Sigmoid colon (tissue), 7 donors: ENCODE measurements around the gene ACTR6. TPM values are rescaled to one million over a fixed set of nuclear protein-coding genes. Genes with fewer than 3 reads are reported as not detected.
A peak's percentile ranks its signal among the peaks of the same experiment; 100 is the strongest.
"Not testable (repeated sequence)": the region's sequence is repeated elsewhere in the genome, so short reads cannot be mapped to it uniquely, and the experiment has no call there.

Experiments used
- DNase-seq: peaks from one replicate; pipeline ENCODE4 v3.0.0-alpha.2; 2019
- H3K27ac ChIP-seq, 4 donors: fragments of 200-600 bp; sonication (generic); one replicate each; pipeline ENCODE4 v1.5.1; 2016 to 2019; ENCODE audit warnings: mild to moderate bottlenecking in 1 of 4
- H3K27me3 ChIP-seq, 3 donors: fragments of 200-600 bp; sonication (generic); one replicate each; pipeline ENCODE4 v1.5.1; 2019; ENCODE audit warnings: mild to moderate bottlenecking in 1 of 3
- H3K36me3 ChIP-seq, 4 donors: fragments of 200-600 bp; sonication (generic); one replicate each; pipeline ENCODE4 v1.5.1; 2016 to 2019
- H3K4me1 ChIP-seq, 4 donors: fragments of 200-600 bp; sonication (generic); one replicate each; pipeline ENCODE4 v1.5.1; 2017 to 2019
- H3K4me3 ChIP-seq, 4 donors: fragments of 200-600 bp; sonication (generic); one replicate each; pipeline ENCODE4 v1.5.1; 2017 to 2019; ENCODE audit warnings: mild to moderate bottlenecking in 2 of 4, moderate library complexity in 1 of 4
- H3K9me3 ChIP-seq, 4 donors: fragments of 200-600 bp in 3 of 4; sonication (generic) in 3 of 4; one replicate each; pipeline versions ENCODE4 v1.5.1 to v1.6.1; 2013 to 2019
- CTCF ChIP-seq, 4 experiments: fragments of 450-650 bp in 3 of 4; fragments of 200-600 bp in 1 of 4; IDR thresholded peaks; one replicate each; pipeline ENCODE4 v1.5.1; 2016 to 2019; ENCODE audit warnings: antibody characterized with exemption in 4 of 4, mild to moderate bottlenecking in 3 of 4, moderate library complexity in 2 of 4
- EP300 ChIP-seq, 4 donors: sonication (generic); formaldehyde crosslinking; IDR thresholded peaks; one replicate each; pipeline ENCODE4 v1.6.1; 2017; ENCODE audit warnings: antibody characterized with exemption in 4 of 4
- POLR2A ChIP-seq, 2 donors: fragments of 450-650 bp; IDR thresholded peaks; one replicate each; pipeline ENCODE4 v1.6.1; 2016; ENCODE audit warnings: antibody characterized with exemption in 2 of 2, mild to moderate bottlenecking in 2 of 2, moderate library complexity in 2 of 2
- POLR2AphosphoS5 ChIP-seq, 4 donors: sonication (generic); formaldehyde crosslinking; IDR thresholded peaks; one replicate each; pipeline ENCODE4 v1.6.1; 2017; ENCODE audit warnings: antibody characterized with exemption in 4 of 4
- WGBS, 2 donors: extraction: QIAGEN DNeasy Blood & Tissue Kit; methylation state at CpG; one replicate each; pipeline ENCODE4 v1.1.7; 2013; 5-methylcytosine and 5-hydroxymethylcytosine counted together
- intact Hi-C: fragments of 100-400 bp; cut with DNase I; formaldehyde crosslinking; loops from one replicate; pipeline ENCODE4 v1.15.1; 2023
- polyA plus RNA-seq, 3 donors: library from polyadenylated mRNA; stranded (reverse); fragments of 200-250 nt; gene quantifications; one replicate each; pipeline ENCODE4 v1.2.3, GENCODE V29; 2013
- total RNA-seq, 4 donors: library from RNA; depleted of rRNA; stranded (reverse); fragments of >200 nt; gene quantifications; one replicate each; pipeline ENCODE4 v1.1.0, GENCODE V29; 2016
- donor health status: healthy with polysubstance abuse.
- donor health status: Bipolar disorder and iron deficiency.
- donor health status: healthy.

ACTR6 gene
- total and polyA plus RNA-seq, 7 donors = 9.1 to 37.5 (median 24.2) TPM

DNA sequence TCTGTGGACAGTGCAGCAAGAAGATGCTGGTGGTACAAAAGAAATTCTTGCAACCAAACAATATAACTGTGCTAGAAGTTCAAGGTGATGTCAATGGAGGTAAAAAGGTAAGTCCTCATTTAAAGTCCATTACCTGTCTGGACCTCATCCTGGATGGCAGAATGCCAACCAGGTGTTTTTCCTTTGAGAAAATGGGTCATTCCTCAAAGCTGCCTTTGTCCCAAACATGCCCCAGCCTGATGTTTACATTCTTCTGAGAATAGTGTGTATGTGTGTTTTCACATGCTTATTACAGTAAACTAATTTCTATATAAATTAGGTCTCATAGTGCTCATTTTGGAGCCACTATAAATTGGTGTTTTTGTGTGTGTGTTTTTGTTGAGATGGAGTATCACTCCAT, 24.9 kb downstream of the ACTR6 start:
- Histone ChIP-seq H3K36me3 (peaks cover 8 to 52% (median 10%) of the 10 kb centered on the region in 4 donors), H3K27ac (no peak overlapping the region), H3K27me3 (no peaks in the 10 kb centered on the region), H3K4me1 (no peaks in the 10 kb centered on the region), H3K9me3 (no peaks in the 10 kb centered on the region), H3K4me3 (no peak overlapping the region)
- no peak for DNase-seq
- intact Hi-C loops = no loop called here
- TF ChIP-seq EP300 (IDR thresholded peaks at IDR 0.05) (no peak), POLR2A (IDR thresholded peaks at IDR 0.05) (no peak), POLR2AphosphoS5 (IDR thresholded peaks at IDR 0.05) (no peak), CTCF (IDR thresholded peaks at IDR 0.05) (no peak)

DNA sequence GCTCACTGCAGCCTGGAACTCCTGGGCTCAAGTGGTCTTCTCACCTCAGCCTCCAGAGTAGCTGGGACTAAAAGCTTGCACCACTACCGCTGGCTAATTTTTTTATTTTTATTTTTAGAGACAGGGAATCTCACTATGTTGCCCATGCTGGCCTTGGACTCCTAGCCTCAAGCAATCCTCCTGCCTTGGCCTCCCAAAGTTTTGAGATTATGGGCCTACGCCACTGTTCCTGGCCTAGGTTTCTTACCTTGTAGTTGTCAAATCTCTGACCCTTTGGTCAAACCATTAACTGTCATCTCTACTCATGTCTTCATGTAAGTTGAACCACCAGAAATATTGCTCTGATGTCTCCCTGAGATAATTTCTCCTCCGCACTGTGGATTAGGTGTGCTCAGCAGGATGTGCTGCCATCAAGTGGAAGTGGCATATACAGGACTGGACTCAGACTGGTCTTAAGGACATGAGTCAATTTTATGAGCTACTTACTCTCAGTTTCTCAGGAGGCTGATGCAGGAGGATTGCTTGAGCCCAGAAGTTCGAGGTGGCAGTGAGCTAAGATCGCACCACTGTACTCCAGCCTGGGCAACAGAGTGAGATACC, 28.5 kb downstream of the ACTR6 start:
- WGBS, 2 donors = 89 to 96% methylated on average over 5 of the region's 5 CpGs
- H3K27ac ChIP-seq = no peak overlapping the region
- H3K4me1 ChIP-seq = peaks cover 0 to 3% (median 0%) of the 10 kb centered on the region in 4 donors
- H3K4me3 ChIP-seq = no peak overlapping the region
- H3K9me3 ChIP-seq = no peaks in the 10 kb centered on the region
- peaks cover 0 to 17% (median 0%) of the 10 kb centered on the region in 4 donors for H3K36me3 ChIP-seq
- intact Hi-C loops = no loop called here
- no peak for DNase-seq
- no peaks in the 10 kb centered on the region for H3K27me3 ChIP-seq
- TF ChIP-seq CTCF (IDR thresholded peaks at IDR 0.05) (no peak), POLR2A (IDR thresholded peaks at IDR 0.05) (no peak), EP300 (IDR thresholded peaks at IDR 0.05) (no peak), POLR2AphosphoS5 (IDR thresholded peaks at IDR 0.05) (no peak)

- H3K4me3 ChIP-seq = no peak overlapping the region
- peaks cover 0 to 8% (median 0%) of the 10 kb centered on the region in 4 donors for H3K4me1 ChIP-seq
- WGBS, 2 donors = 85 to 86% methylated on average over 4 of the region's 4 CpGs
- H3K9me3 ChIP-seq = no peaks in the 10 kb centered on the region
- no peaks in the 10 kb centered on the region for H3K27me3 ChIP-seq
- peaks cover 0 to 10% (median 0%) of the 10 kb centered on the region in 4 donors for H3K36me3 ChIP-seq
- intact Hi-C loops = loop anchor here (10.0 kb wide), 1 partner anchor 105 kb away; no protein-coding TSS in a partner anchor
- no peak overlapping the region for H3K27ac ChIP-seq
- no peak for DNase-seq
- no peak for TF ChIP-seq POLR2AphosphoS5 (IDR thresholded peaks at IDR 0.05)
- no peak for TF ChIP-seq CTCF (IDR thresholded peaks at IDR 0.05)
- no peak for TF ChIP-seq EP300 (IDR thresholded peaks at IDR 0.05)
- TF ChIP-seq POLR2A (IDR thresholded peaks at IDR 0.05) = no peak
These were observed 29.3 kb downstream of the ACTR6 start for GRCh38 chr12:100229876-100230275.

- not testable (repeated sequence) for H3K4me1 ChIP-seq, H3K27me3 ChIP-seq, H3K27ac ChIP-seq, H3K4me3 ChIP-seq, DNase-seq, H3K36me3 ChIP-seq, H3K9me3 ChIP-seq
- intact Hi-C loops = loop anchor here (10.0 kb wide), 1 partner anchor 103 kb away; no protein-coding TSS in a partner anchor
- 83 to 86% methylated on average over 3 of the region's 3 CpGs for WGBS, 2 donors
These were observed 31.3 kb downstream of the ACTR6 start for GRCh38 chr12:100231873-100232272.

GRCh38 chr12:100234166-100234565, 33.6 kb downstream of the ACTR6 start:
- WGBS, 2 donors = 31 to 54% methylated on average over 3 of the region's 3 CpGs
- Histone ChIP-seq H3K4me1 (peaks cover 0 to 8% (median 0%) of the 10 kb centered on the region in 4 donors), H3K27me3 (no peaks in the 10 kb centered on the region), H3K27ac (peak overlapping the region in 2 of 4 donors; percentile 23 to 34), H3K4me3 (no peak overlapping the region), H3K36me3 (no peaks in the 10 kb centered on the region), H3K9me3 (no peaks in the 10 kb centered on the region)
- no peak for DNase-seq
- no peak for TF ChIP-seq POLR2AphosphoS5 (IDR thresholded peaks at IDR 0.05)
- TF ChIP-seq CTCF (IDR thresholded peaks at IDR 0.05) = no peak
- TF ChIP-seq POLR2A (IDR thresholded peaks at IDR 0.05) = no peak
- no peak for TF ChIP-seq EP300 (IDR thresholded peaks at IDR 0.05)
- intact Hi-C loops = loop anchor here (10.0 kb wide), 1 partner anchor 101 kb away; no protein-coding TSS in a partner anchor
